ENCODE data around the gene SETD7. TPM values are rescaled to one million over a fixed set of nuclear protein-coding genes. Genes with fewer than 3 reads are reported as not detected.

SETD7 gene
- total RNA-seq, 6 experiments from 2014 or later, result 31.6 to 53.7 (median 45.4) TPM

DNA sequence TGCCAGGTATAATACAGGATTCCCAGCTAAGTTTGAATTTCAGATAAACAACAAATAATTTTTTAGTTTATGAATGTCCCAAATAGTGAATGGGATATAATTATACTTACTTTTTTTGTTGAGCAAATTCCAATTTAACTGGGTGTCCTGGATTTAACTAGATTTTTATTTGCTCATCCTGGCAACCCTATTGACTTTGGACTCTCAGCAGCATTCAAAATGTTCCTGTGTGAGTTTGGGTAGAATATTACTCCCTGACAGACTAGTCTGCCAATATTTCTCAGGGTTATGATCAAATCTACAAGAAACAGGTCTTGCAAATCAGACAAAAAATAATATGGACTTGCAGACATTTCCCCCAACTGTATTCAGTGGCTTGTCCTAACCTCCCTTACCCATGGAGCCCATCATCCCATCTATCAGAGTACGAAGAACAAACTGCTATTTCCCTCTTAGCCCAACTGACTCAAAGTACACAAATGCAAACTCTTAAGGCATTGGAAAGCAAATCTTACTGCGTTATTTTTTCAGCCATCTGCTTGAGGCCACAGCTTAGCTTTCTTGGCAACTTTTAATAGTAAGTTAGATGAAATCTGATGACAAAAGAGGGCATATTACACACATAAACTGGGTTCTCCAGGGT is 20.7 kb downstream of the SETD7 start:
- Histone ChIP-seq H3K4me1 (peaks cover 0 to 13% (median 6%) of the 10 kb centered on the region in 4 donors), H3K27me3 (no peaks in the 10 kb centered on the region), H3K4me3 (peak overlapping the region in 2 of 3 donors; percentile 20 to 25), H3K27ac (peak overlapping the region; percentile 55 to 93 (median 90)), H3K36me3 (peaks cover 0 to 10% (median 0%) of the 10 kb centered on the region in 4 donors), H3K9me3 (no peaks in the 10 kb centered on the region)
- WGBS (ENCODE audit: insufficient coverage, low coverage, low lambda C conversion rate, missing lambda C conversion rate), result 22% methylated on average over 2 of the region's 2 CpGs
- TF ChIP-seq, protein P1, sequence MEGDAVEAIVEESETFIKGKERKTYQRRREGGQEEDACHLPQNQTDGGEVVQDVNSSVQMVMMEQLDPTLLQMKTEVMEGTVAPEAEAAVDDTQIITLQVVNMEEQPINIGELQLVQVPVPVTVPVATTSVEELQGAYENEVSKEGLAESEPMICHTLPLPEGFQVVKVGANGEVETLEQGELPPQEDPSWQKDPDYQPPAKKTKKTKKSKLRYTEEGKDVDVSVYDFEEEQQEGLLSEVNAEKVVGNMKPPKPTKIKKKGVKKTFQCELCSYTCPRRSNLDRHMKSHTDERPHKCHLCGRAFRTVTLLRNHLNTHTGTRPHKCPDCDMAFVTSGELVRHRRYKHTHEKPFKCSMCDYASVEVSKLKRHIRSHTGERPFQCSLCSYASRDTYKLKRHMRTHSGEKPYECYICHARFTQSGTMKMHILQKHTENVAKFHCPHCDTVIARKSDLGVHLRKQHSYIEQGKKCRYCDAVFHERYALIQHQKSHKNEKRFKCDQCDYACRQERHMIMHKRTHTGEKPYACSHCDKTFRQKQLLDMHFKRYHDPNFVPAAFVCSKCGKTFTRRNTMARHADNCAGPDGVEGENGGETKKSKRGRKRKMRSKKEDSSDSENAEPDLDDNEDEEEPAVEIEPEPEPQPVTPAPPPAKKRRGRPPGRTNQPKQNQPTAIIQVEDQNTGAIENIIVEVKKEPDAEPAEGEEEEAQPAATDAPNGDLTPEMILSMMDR (IDR thresholded peaks at IDR 0.05), result no peak
- no peak for TF ChIP-seq POLR2A (IDR thresholded peaks at IDR 0.05)
- no peak for DNase-seq
- intact Hi-C loops (cut with DNase I), result no loop called here
- peak; percentile 84 to 87 (median 85) for ATAC-seq

DNA sequence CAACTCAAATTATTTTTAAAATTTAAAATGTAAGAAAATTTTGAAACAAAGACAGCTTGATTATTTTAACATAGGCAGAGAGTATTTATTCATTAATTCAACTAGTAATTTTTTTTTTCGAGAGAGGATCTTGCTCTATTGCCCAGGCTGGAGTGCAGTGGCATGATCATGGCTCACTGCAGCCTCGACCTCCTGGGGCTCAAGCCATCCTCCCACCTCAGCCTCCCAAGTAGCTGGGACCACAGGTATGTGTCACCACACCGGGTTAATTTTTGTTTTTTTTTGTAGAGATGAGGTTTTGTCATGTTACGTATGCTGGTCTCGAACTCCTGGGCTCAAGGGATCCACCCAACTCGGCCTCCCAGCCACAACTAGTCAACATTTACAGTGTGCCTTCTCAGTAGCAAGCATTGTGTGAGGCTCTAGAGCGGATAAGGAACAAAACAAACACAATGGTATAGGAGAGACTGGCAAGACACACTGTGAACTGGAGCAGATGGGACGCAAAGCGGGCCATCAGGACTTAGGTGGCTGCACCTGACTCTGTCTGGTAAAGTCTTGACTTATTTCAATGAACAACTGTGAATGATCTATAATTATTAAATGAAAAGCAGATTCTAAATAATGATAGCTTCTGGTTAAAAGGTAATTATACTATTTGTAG is 21.6 kb downstream of the SETD7 start:
- Histone ChIP-seq H3K4me1 (peaks cover 0 to 13% (median 6%) of the 10 kb centered on the region in 4 donors), H3K9me3 (no peaks in the 10 kb centered on the region), H3K27ac (peak overlapping the region in 2 of 3 donors; percentile 90 to 93), H3K36me3 (peaks cover 0 to 10% (median 0%) of the 10 kb centered on the region in 4 donors), H3K4me3 (no peak overlapping the region), H3K27me3 (no peaks in the 10 kb centered on the region)
- intact Hi-C loops (cut with DNase I), result no loop called here
- WGBS (ENCODE audit: insufficient coverage, low coverage, low lambda C conversion rate, missing lambda C conversion rate), result 82% methylated on average over 9 of the region's 9 CpGs
- ATAC-seq (no peak), DNase-seq (no peak)
- TF ChIP-seq, protein P1 (IDR thresholded peaks at IDR 0.05), result no peak
- TF ChIP-seq POLR2A (IDR thresholded peaks at IDR 0.05), result no peak

DNA sequence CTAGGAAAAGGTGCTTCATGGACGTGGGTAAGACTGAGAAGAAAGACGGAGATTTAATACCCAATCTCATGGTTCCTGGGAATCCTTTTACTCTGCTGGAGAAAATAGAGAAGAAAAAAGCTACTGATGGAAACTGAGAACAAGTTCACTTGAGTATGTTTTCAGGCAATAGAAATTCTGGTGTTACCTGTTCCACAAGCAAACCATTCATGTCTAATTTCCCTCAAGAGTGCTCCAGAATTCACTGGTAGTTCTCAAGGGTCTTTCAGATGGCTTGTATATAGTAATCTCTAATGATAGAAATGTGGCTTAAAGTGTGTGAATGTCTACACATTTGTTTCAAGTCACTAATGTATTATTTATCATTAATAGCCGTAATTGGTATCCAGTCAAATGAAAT is 22.5 kb downstream of the SETD7 start:
- no peak for ATAC-seq
- H3K27ac ChIP-seq, result no peak overlapping the region
- intact Hi-C loops (cut with DNase I), result no loop called here

DNA sequence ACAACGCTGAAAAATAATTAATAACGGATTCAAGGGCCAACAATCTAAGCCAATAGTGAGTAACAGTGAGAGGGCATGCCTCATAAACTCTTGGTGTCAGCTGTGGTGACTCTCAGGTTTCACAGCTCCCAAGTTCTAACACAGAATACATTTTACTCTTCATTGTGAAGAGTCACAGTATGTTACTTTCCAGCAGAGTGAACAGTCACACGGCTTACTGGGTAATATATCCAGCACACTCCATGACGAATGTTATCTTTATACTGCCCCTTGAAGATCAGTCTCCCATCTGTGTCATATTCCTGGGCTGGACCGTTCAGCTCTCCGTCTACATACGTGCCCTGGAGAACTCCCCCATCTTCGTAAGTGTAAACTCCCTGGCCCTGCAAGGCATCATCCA is 23.1 kb downstream of the SETD7 start:
- Histone ChIP-seq H3K36me3 (peaks cover 0 to 22% (median 4%) of the 10 kb centered on the region in 4 donors), H3K27me3 (no peaks in the 10 kb centered on the region), H3K4me3 (no peak overlapping the region), H3K27ac (no peak overlapping the region), H3K4me1 (peaks cover 0 to 13% (median 6%) of the 10 kb centered on the region in 4 donors), H3K9me3 (no peaks in the 10 kb centered on the region)
- TF ChIP-seq POLR2A (IDR thresholded peaks at IDR 0.05), result no peak
- TF ChIP-seq, protein P1 (IDR thresholded peaks at IDR 0.05), result no peak
- ATAC-seq, result no peak
- intact Hi-C loops (cut with DNase I), result no loop called here
- WGBS (ENCODE audit: insufficient coverage, low coverage, low lambda C conversion rate, missing lambda C conversion rate), result 86% methylated on average over 7 of the region's 8 CpGs
- no peak for DNase-seq

More for the DNA sequence above, 22.5 kb downstream of the SETD7 start:
- Histone ChIP-seq H3K9me3 (no peaks in the 10 kb centered on the region), H3K4me1 (peaks cover 0 to 13% (median 6%) of the 10 kb centered on the region in 4 donors), H3K4me3 (no peak overlapping the region), H3K36me3 (peaks cover 0 to 17% (median 2%) of the 10 kb centered on the region in 4 donors), H3K27me3 (no peaks in the 10 kb centered on the region)
- no peak for DNase-seq
- 68% methylated on average over 2 of the region's 3 CpGs for WGBS (ENCODE audit: insufficient coverage, low coverage, low lambda C conversion rate, missing lambda C conversion rate)
- TF ChIP-seq, protein P1 (IDR thresholded peaks at IDR 0.05), result no peak
